H7 (cell line): Measurements from ENCODE around the gene SPRED2. TPM values are rescaled to one million over a fixed set of nuclear protein-coding genes. Genes with fewer than 3 reads are reported as not detected.
A peak's percentile ranks its signal among the peaks of the same experiment; 100 is the strongest.

Experiments
- DNase-seq: peaks from one replicate; pipeline ENCODE4 v3.0.0; 2012
- H3K27me3 ChIP-seq: 2 replicates; pipeline ENCODE4 v1.6.0; 2011; ENCODE audit warnings: mild to moderate bottlenecking, low read length; ENCODE audit not compliant: control insufficient read depth, insufficient read depth
- H3K36me3 ChIP-seq: replicated peaks from 2 replicates; pipeline ENCODE4 v1.5.1; 2011; ENCODE audit warnings: low read length; ENCODE audit not compliant: control insufficient read depth, insufficient read depth
- H3K4me3 ChIP-seq: 2 replicates; pipeline ENCODE4 v1.5.1; 2011; ENCODE audit warnings: low read depth, mild to moderate bottlenecking, control low read depth, low read length, moderate library complexity; ENCODE audit not compliant: insufficient read depth
- total RNA-seq: library from RNA; depleted of rRNA; stranded (reverse); fragments of >200 nt; shearing (Covaris generic); gene quantifications from 2 replicates; pipeline ENCODE4 v1.2.3, GENCODE V29; 2014

The SPRED2 gene
- total RNA-seq, 1 experiment from 2014 or later = 16.1 TPM

DNA sequence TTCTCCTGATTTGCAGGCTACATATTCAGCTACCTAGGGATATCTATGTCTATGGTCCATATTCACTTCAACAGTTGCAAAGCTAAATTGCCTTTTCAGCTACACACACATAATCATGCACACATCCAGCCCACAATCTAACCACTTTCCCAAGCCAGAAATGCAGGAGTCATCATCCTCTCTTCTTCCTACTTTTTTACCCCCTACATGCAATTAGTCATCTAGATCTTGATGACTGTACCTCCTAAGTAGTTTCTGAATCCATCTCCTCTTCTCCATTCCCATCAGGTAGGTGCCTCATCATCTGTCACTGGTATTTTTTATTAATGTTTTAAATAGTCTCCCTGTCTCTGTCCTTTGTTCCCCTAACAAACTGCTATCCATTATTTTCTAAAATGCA lies 23.7 kb upstream of the SPRED2 start:
- Histone ChIP-seq H3K27me3 (no peaks in the 10 kb centered on the region), H3K36me3 (no peaks in the 10 kb centered on the region), H3K4me3 (no peak overlapping the region)
- no peak for DNase-seq

- Histone ChIP-seq H3K4me3 (no peak overlapping the region), H3K27me3 (no peaks in the 10 kb centered on the region), H3K36me3 (no peaks in the 10 kb centered on the region)
- DNase-seq = no peak
Observed at GRCh38 chr2:65453916-65454315, 21.5 kb upstream of the SPRED2 start.

DNA sequence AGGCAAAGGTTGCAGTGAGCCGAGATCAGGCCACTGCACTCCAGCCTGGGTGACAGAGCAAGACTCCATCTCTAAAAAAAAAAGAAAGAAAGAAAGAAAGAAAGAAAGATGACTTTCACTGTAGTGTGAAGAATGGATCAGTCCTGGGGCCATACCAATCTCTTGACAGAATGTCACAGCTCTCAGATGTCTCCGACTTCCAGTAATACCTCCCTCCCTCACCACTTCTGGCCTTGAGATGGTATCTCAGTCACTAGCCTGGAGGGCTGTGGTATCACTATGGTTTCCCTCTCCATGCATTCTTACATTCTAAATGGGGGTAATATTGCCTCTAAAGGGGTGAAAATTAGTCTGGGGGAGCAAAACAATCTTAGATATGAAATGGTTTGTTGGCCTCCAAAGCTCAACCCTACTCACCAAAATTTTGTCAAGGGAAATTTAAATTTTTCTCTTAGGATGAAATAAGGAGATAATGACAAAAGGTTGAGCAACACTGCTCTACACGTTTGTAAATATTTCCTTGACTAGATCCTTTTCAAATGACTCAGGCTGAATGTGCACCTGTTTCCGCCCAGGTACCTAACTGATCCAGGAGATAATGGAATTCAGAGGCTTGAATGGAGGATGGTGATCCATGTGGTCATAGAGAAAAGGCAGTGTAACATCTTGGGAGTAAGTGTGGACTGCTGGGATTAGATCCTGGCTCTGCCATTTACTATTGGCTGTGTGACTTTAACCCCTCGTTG lies 19.9 kb upstream of the SPRED2 start:
- H3K4me3 ChIP-seq = no peak overlapping the region
- H3K27me3 ChIP-seq = no peaks in the 10 kb centered on the region
- H3K36me3 ChIP-seq = no peaks in the 10 kb centered on the region
- DNase-seq = no peak

- DNase-seq = no peak
- Histone ChIP-seq H3K4me3 (no peak overlapping the region), H3K36me3 (no peaks in the 10 kb centered on the region), H3K27me3 (no peaks in the 10 kb centered on the region)
Observed at GRCh38 chr2:65450810-65451209, 18.4 kb upstream of the SPRED2 start.

DNA sequence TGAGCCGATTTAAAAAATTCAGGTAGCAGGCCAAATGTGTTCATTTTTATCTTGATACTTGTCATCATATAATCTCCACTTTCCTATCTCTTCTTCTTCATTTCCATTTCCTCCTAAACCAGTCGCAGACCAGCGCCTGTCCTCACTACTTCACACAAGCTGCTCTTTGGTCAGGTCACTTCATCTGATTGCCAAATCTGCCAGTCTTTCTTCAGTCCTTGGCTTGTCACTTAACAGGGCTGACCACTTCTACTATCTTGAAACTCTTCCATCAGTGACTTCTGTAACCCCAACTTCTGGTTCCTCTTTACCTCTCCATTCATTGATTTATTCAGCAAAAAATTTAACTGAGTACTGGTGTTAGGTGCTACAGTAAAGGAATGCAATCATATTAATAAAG lies 18.0 kb upstream of the SPRED2 start:
- Histone ChIP-seq H3K27me3 (no peaks in the 10 kb centered on the region), H3K36me3 (no peaks in the 10 kb centered on the region), H3K4me3 (no peak overlapping the region)
- DNase-seq = no peak

DNA sequence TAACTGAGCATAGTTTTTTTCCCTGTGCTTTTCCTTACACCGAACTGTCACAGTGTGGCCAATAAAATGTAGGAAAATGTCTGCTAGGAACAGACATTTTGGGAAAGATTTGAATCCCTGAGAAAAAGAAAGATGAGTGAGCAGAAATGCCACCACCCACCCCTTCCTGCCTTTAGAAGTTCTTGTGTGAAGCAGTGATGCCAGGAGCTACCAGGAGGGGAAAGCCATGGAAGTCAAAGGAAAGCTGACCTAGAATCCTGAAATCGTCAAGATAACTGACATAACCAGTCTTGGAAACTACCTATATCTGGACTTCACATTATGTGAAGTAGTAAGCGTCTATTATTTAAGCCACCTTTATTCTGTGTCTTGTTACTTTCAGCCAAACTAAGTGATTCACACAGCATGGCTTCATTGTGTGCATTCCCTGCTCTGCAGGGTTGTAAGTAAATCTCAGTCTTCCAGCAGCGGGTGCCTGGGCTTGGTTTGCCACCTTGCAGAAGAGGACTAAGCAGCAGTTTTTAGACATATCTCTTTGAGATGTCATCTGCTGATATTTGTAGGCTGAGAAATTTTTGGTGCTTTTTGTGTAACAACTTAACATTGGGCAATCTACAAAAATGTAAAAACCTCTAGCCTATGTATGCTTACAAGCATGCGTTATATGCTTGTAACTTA lies 11.2 kb upstream of the SPRED2 start:
- peak; percentile 25 for DNase-seq
- H3K27me3 ChIP-seq = peaks cover 2% of the 10 kb centered on the region; the same call in 1 of the 2 replicates
- H3K36me3 ChIP-seq = no peaks in the 10 kb centered on the region
- H3K4me3 ChIP-seq = no peak overlapping the region

GRCh38 chr2:65442420-65443020 lies 10.1 kb upstream of the SPRED2 start:
- DNase-seq = no peak
- no peak overlapping the region for H3K4me3 ChIP-seq
- H3K36me3 ChIP-seq = no peaks in the 10 kb centered on the region
- H3K27me3 ChIP-seq = peaks cover 2% of the 10 kb centered on the region; the same call in 1 of the 2 replicates

- no peak overlapping the region for H3K4me3 ChIP-seq
- H3K27me3 ChIP-seq = peaks cover 9% of the 10 kb centered on the region; the same call in 1 of the 2 replicates
- DNase-seq = peak; percentile 62
- H3K36me3 ChIP-seq = no peaks in the 10 kb centered on the region
Observed at GRCh38 chr2:65438137-65438899, 5.9 kb upstream of the SPRED2 start.

- peak overlapping the region; percentile 83; the same call in 1 of the 2 replicates for H3K4me3 ChIP-seq
- peaks cover 9% of the 10 kb centered on the region; the same call in 1 of the 2 replicates for H3K27me3 ChIP-seq
- H3K36me3 ChIP-seq = no peaks in the 10 kb centered on the region
- peak; percentile 71 for DNase-seq
Observed at GRCh38 chr2:65437392-65438135, 5.2 kb upstream of the SPRED2 start.

DNA sequence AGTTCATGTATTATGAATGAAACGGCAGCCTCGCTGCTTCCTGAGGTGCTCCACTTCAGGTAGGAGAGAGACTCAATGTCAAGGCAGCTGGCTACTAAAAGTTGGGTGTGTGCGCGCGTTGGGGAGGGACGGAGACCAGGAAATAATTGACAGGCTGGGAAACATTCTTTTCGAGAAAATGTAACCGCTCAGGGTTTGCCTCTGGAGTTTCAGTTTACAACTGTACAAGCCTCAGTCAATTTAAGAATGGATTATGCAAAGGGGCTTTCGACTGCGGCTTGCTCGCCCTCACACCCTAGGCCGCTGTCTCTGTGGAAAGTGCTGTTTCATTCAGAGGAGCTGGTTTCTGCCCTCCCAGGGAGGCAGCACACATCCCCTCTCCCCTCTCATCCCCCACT lies 4.4 kb upstream of the SPRED2 start:
- no peaks in the 10 kb centered on the region for H3K36me3 ChIP-seq
- H3K4me3 ChIP-seq = peak overlapping the region; percentile 83
- peaks cover 9% of the 10 kb centered on the region; the same call in 1 of the 2 replicates for H3K27me3 ChIP-seq
- DNase-seq = peak; percentile 51

DNA sequence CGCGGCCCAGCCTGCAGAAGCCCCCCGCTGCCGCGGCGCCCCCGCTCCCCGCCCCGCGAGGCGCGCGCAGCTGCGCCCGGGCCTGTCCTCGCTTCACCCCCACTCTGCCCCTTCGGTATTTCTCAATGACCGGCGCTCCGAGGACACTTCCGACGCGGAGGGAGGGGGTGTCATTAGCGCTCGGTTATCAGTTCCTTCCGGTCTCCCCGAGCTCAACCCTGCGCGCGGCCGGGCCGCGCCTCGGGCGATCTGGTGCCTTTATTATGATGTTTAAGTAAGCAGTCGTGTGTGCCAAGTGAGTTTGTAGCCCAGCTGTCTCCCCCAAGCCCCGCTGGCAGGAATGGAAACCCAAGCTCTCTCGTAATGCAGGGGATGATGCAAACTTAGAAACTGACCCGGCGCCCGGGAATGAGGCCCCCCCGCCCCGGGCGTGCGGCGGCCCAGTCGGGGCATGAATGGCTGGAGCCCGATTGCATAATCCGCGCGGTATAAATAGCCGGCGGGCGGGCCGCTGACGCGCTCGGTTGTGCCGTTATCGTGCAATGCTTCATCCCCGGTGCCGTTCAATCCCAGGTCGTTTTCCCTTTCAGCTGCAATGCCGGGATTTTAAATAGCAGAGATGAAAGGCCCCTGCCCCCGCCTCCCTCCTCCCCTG lies 3.9 kb upstream of the SPRED2 start:
- Histone ChIP-seq H3K4me3 (peak overlapping the region; percentile 83), H3K27me3 (peaks cover 9% of the 10 kb centered on the region; the same call in 1 of the 2 replicates), H3K36me3 (no peaks in the 10 kb centered on the region)
- DNase-seq = peak; percentile 84

GRCh38 chr2:65435625-65436168 lies 3.3 kb upstream of the SPRED2 start:
- H3K27me3 ChIP-seq = peaks cover 12% of the 10 kb centered on the region; the same call in 1 of the 2 replicates
- H3K4me3 ChIP-seq = peak overlapping the region; percentile 83
- no peaks in the 10 kb centered on the region for H3K36me3 ChIP-seq
- DNase-seq = peak; percentile 98

DNA sequence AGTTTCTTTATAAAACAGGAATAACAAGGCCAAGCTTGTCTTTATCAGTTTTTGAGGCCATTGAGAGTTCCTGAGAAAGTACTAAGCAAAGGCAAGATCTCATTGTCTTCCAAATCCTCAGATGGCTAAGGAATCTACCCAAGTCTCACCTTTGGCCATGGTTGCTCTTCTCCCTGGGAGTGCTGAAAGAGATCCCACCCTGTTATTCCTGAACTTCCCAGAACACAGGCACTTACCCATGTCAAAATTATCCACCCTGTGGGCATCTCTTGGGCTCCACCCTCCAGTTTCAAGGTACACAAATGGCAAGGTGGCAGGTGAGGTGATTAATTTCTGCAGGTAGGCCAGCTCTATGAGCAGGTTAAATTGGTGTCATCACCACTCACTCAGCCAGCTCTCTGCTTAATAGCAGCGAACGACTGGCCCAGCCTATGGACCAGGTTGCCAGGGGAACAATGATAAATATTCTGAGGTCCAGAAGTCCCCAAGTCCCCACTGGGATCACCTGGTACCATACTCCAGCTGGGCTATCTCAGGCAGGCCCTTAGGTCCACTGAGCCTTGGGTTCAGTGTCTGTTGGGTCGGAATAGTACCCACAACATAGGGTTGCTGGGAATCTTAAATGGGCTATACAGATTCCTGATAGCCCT lies 2.3 kb upstream of the SPRED2 start:
- Histone ChIP-seq H3K36me3 (no peaks in the 10 kb centered on the region), H3K27me3 (peaks cover 22% of the 10 kb centered on the region; the same call in 1 of the 2 replicates), H3K4me3 (no peak overlapping the region)
- peak; percentile 37 for DNase-seq
